ENCODE measurements around the gene YES1.
"Not testable (repeated sequence)": the region's sequence is repeated elsewhere in the genome, so short reads cannot be mapped to it uniquely, and the experiment has no call there.

The YES1 gene

DNA sequence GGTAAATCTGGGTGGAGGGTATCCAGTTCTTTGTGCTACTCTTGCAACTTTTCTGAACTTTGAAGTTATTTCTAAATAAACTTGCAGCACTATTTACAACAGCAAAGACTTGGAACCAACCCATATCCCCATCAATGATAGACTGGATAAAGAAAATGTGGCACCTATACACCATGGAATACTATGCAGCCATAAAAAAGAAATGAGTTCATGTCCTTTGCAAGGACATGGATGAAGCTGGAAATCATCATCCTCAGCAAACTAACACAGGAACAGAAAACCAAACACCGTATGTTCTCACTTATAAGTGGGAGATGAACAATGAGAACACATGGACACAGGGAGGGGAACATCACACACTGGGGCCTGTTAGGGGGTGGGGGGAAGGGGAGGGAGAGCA, 16.7 kb downstream of the YES1 start:
- CTCF ChIA-PET: interaction anchor here (1.1 kb wide), 1 partner anchor 44 kb away, joined by 3 read pairs; no protein-coding TSS in a partner anchor
- H3K9me3 ChIP-seq (ENCODE audit: control insufficient read depth, insufficient read depth, low read depth, low read length); H3K27ac ChIP-seq (ENCODE audit: extremely low read depth, low read depth, low read length); POLR2A ChIA-PET; H3K4me1 ChIP-seq (ENCODE audit: control insufficient read depth, insufficient read depth, low read length); H3K4me3 ChIP-seq (ENCODE audit: low read depth, low read length); H3K36me3 ChIP-seq (ENCODE audit: control insufficient read depth in 2 of 2, insufficient read depth in 1 of 2, low read length in 2 of 2): not testable (repeated sequence)
- TF ChIP-seq, protein P1, sequence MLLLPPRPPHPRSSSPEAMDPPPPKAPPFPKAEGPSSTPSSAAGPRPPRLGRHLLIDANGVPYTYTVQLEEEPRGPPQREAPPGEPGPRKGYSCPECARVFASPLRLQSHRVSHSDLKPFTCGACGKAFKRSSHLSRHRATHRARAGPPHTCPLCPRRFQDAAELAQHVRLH (tag by site-specific recombination; IDR thresholded peaks at IDR 0.05): 0 out of 2 replicates have a peak, but pooled peaks have one; percentile 47
- peak; percentile 87; the same call in 1 of the 2 replicates for TF ChIP-seq ZNF146 (tag by site-specific recombination; IDR thresholded peaks at IDR 0.05)

DNA sequence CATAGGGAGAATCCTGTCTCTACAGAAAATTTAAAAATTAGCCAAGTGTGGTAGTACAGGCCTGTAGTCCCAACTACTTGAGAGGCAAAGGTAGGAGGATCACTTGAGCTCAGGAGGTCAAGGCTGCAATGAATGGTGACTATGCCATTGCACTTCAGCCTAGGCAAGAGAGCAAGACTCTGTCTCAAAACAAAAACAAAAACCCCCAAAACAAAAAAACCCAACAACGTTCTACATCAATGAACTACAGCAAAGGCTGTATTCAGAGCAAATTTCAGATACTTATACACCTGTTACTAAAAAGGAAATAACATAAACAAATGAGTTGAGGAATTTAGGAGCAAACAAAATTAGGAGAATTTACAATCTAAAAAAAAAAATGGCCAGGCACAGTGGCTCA, 22.6 kb downstream of the YES1 start:
- POLR2A ChIA-PET: no interaction called here
- CTCF ChIA-PET: no interaction called here
- Histone ChIP-seq H3K36me3 (ENCODE audit: control insufficient read depth in 2 of 2, insufficient read depth in 1 of 2, low read length in 2 of 2) (no peaks in the 10 kb centered on the region; a peak in 1 of 3 replicates), H3K27ac (ENCODE audit: extremely low read depth, low read depth, low read length) (no peak overlapping the region), H3K9me3 (ENCODE audit: control insufficient read depth, insufficient read depth, low read depth, low read length) (no peaks in the 10 kb centered on the region), H3K4me1 (ENCODE audit: control insufficient read depth, insufficient read depth, low read length) (no peaks in the 10 kb centered on the region), H3K4me3 (ENCODE audit: low read depth, low read length) (no peak overlapping the region)
- no peak for TF ChIP-seq ZNF585B (tag by site-specific recombination; IDR thresholded peaks at IDR 0.05)
- TF ChIP-seq ZNF677 (tag by site-specific recombination; IDR thresholded peaks at IDR 0.05): no peak
- TF ChIP-seq ZNF777 (tag by site-specific recombination; IDR thresholded peaks at IDR 0.05; ENCODE audit: borderline replicate concordance): no peak
- no peak for TF ChIP-seq OSR2 (tag by site-specific recombination; IDR thresholded peaks at IDR 0.05)
- TF ChIP-seq, protein P2, sequence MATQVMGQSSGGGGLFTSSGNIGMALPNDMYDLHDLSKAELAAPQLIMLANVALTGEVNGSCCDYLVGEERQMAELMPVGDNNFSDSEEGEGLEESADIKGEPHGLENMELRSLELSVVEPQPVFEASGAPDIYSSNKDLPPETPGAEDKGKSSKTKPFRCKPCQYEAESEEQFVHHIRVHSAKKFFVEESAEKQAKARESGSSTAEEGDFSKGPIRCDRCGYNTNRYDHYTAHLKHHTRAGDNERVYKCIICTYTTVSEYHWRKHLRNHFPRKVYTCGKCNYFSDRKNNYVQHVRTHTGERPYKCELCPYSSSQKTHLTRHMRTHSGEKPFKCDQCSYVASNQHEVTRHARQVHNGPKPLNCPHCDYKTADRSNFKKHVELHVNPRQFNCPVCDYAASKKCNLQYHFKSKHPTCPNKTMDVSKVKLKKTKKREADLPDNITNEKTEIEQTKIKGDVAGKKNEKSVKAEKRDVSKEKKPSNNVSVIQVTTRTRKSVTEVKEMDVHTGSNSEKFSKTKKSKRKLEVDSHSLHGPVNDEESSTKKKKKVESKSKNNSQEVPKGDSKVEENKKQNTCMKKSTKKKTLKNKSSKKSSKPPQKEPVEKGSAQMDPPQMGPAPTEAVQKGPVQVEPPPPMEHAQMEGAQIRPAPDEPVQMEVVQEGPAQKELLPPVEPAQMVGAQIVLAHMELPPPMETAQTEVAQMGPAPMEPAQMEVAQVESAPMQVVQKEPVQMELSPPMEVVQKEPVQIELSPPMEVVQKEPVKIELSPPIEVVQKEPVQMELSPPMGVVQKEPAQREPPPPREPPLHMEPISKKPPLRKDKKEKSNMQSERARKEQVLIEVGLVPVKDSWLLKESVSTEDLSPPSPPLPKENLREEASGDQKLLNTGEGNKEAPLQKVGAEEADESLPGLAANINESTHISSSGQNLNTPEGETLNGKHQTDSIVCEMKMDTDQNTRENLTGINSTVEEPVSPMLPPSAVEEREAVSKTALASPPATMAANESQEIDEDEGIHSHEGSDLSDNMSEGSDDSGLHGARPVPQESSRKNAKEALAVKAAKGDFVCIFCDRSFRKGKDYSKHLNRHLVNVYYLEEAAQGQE (tag by site-specific recombination; IDR thresholded peaks at IDR 0.05): no peak
- no peak for TF ChIP-seq KLF1 (tag by site-specific recombination; IDR thresholded peaks at IDR 0.05)
- no peak for TF ChIP-seq ZFP41 (tag by site-specific recombination; IDR thresholded peaks at IDR 0.05; ENCODE audit: borderline replicate concordance)
- TF ChIP-seq HOXC10 (CRISPR knock-in tag; IDR thresholded peaks at IDR 0.05): no peak
- TF ChIP-seq KLF8 (tag by site-specific recombination; IDR thresholded peaks at IDR 0.05): no peak
- no peak for TF ChIP-seq ZFP69B (tag by site-specific recombination; IDR thresholded peaks at IDR 0.05)
- no peak for TF ChIP-seq ZNF473 (tag by site-specific recombination; IDR thresholded peaks at IDR 0.05)
- TF ChIP-seq ZNF548 (tag by site-specific recombination; IDR thresholded peaks at IDR 0.05): no peak
- TF ChIP-seq ZNF121 (tag by site-specific recombination; IDR thresholded peaks at IDR 0.05): no peak
- TF ChIP-seq, protein P3, sequence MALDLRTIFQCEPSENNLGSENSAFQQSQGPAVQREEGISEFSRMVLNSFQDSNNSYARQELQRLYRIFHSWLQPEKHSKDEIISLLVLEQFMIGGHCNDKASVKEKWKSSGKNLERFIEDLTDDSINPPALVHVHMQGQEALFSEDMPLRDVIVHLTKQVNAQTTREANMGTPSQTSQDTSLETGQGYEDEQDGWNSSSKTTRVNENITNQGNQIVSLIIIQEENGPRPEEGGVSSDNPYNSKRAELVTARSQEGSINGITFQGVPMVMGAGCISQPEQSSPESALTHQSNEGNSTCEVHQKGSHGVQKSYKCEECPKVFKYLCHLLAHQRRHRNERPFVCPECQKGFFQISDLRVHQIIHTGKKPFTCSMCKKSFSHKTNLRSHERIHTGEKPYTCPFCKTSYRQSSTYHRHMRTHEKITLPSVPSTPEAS (tag by site-specific recombination; IDR thresholded peaks at IDR 0.05): no peak

DNA sequence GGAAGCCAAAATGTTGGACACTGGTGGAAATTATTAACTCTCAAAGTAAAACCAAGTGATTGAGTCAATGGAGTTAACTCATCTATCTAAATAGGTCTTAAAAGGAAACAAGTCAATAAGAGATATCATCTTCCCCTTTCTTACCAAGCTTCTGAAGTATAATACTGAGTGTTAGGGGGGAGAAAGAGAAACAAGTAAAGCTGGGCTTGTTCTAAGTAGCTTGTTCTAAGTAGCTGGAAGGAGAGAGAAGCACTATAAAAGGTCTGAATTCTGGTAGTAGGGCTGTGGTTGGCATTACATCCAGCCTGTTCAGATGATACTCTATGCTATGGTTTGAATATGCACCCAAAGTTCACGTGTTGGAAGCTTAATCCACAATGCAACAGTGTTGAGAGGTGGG, 26.8 kb downstream of the YES1 start:
- Histone ChIP-seq H3K27ac (ENCODE audit: extremely low read depth, low read depth, low read length) (no peak overlapping the region), H3K4me3 (ENCODE audit: low read depth, low read length) (no peak overlapping the region), H3K4me1 (ENCODE audit: control insufficient read depth, insufficient read depth, low read length) (no peaks in the 10 kb centered on the region), H3K36me3 (ENCODE audit: control insufficient read depth in 2 of 2, insufficient read depth in 1 of 2, low read length in 2 of 2) (no peaks in the 10 kb centered on the region), H3K9me3 (ENCODE audit: control insufficient read depth, insufficient read depth, low read depth, low read length) (no peaks in the 10 kb centered on the region)
- POLR2A ChIA-PET: no interaction called here
- CTCF ChIA-PET: no interaction called here
- TF ChIP-seq, protein P4, sequence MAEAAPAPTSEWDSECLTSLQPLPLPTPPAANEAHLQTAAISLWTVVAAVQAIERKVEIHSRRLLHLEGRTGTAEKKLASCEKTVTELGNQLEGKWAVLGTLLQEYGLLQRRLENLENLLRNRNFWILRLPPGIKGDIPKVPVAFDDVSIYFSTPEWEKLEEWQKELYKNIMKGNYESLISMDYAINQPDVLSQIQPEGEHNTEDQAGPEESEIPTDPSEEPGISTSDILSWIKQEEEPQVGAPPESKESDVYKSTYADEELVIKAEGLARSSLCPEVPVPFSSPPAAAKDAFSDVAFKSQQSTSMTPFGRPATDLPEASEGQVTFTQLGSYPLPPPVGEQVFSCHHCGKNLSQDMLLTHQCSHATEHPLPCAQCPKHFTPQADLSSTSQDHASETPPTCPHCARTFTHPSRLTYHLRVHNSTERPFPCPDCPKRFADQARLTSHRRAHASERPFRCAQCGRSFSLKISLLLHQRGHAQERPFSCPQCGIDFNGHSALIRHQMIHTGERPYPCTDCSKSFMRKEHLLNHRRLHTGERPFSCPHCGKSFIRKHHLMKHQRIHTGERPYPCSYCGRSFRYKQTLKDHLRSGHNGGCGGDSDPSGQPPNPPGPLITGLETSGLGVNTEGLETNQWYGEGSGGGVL (tag by site-specific recombination; IDR thresholded peaks at IDR 0.05): no peak
- TF ChIP-seq ZBTB48 (tag by site-specific recombination; IDR thresholded peaks at IDR 0.05): no peak
- no peak for TF ChIP-seq ZBTB7A (tag by site-specific recombination; IDR thresholded peaks at IDR 0.05; ENCODE audit: low read depth)
- no peak for TF ChIP-seq ZNF596 (tag by site-specific recombination; IDR thresholded peaks at IDR 0.05)
- TF ChIP-seq ZBTB21 (tag by site-specific recombination; IDR thresholded peaks at IDR 0.05): no peak
- TF ChIP-seq, protein P5, sequence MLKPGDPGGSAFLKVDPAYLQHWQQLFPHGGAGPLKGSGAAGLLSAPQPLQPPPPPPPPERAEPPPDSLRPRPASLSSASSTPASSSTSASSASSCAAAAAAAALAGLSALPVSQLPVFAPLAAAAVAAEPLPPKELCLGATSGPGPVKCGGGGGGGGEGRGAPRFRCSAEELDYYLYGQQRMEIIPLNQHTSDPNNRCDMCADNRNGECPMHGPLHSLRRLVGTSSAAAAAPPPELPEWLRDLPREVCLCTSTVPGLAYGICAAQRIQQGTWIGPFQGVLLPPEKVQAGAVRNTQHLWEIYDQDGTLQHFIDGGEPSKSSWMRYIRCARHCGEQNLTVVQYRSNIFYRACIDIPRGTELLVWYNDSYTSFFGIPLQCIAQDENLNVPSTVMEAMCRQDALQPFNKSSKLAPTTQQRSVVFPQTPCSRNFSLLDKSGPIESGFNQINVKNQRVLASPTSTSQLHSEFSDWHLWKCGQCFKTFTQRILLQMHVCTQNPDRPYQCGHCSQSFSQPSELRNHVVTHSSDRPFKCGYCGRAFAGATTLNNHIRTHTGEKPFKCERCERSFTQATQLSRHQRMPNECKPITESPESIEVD (tag by site-specific recombination; IDR thresholded peaks at IDR 0.05): no peak
- TF ChIP-seq, protein P6, sequence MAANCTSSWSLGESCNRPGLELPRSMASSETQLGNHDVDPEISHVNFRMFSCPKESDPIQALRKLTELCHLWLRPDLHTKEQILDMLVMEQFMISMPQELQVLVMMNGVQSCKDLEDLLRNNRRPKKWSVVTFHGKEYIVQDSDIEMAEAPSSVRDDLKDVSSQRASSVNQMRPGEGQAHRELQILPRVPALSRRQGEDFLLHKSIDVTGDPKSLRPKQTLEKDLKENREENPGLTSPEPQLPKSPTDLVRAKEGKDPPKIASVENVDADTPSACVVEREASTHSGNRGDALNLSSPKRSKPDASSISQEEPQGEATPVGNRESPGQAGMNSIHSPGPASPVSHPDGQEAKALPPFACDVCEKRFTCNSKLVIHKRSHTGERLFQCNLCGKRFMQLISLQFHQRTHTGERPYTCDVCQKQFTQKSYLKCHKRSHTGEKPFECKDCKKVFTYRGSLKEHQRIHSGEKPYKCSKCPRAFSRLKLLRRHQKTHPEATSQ (tag by site-specific recombination; IDR thresholded peaks at IDR 0.05): no peak
